ENCODE results near the gene TSPAN14. TPM values are rescaled to one million over a fixed set of nuclear protein-coding genes. Genes with fewer than 3 reads are reported as not detected.

The TSPAN14 gene
- total RNA-seq, 1 donor from 2014 or later = 57.4 TPM

- TF ChIP-seq CTCF (IDR thresholded peaks at IDR 0.05) = no peak
- Mint-ChIP-seq H3K4me1 (ENCODE audit: low read depth) (peaks cover 9% of the 10 kb centered on the region), H3K4me3 (ENCODE audit: unreplicated experiment) (no peak overlapping the region), H3K27me3 (ENCODE audit: low read depth) (peaks cover 16% of the 10 kb centered on the region), H3K9me3 (ENCODE audit: low read depth) (peaks cover 5% of the 10 kb centered on the region), H3K27ac (ENCODE audit: unreplicated experiment) (no peak overlapping the region), H3K36me3 (ENCODE audit: low read depth) (no peaks in the 10 kb centered on the region)
- DNase-seq (ENCODE audit: low spot score) = no peak
These were observed 125.2 kb downstream of the TSPAN14 start for GRCh38 chr10:80579181-80579763.

- peaks cover 9% of the 10 kb centered on the region for H3K4me1 Mint-ChIP-seq (ENCODE audit: low read depth)
- no peaks in the 10 kb centered on the region for H3K36me3 Mint-ChIP-seq (ENCODE audit: low read depth)
- H3K27ac Mint-ChIP-seq (ENCODE audit: unreplicated experiment) = no peak overlapping the region
- H3K27me3 Mint-ChIP-seq (ENCODE audit: low read depth) = peaks cover 19% of the 10 kb centered on the region
- peaks cover 5% of the 10 kb centered on the region for H3K9me3 Mint-ChIP-seq (ENCODE audit: low read depth)
- H3K4me3 Mint-ChIP-seq (ENCODE audit: unreplicated experiment) = no peak overlapping the region
- DNase-seq (ENCODE audit: low spot score) = no peak
- no peak for TF ChIP-seq CTCF (IDR thresholded peaks at IDR 0.05)
These were observed 125.9 kb downstream of the TSPAN14 start for GRCh38 chr10:80579849-80580637.

- Mint-ChIP-seq H3K36me3 (ENCODE audit: low read depth) (no peaks in the 10 kb centered on the region), H3K4me3 (ENCODE audit: unreplicated experiment) (no peak overlapping the region), H3K27ac (ENCODE audit: unreplicated experiment) (no peak overlapping the region), H3K4me1 (ENCODE audit: low read depth) (peaks cover 9% of the 10 kb centered on the region), H3K9me3 (ENCODE audit: low read depth) (peaks cover 5% of the 10 kb centered on the region), H3K27me3 (ENCODE audit: low read depth) (peaks cover 17% of the 10 kb centered on the region)
- no peak for TF ChIP-seq CTCF (IDR thresholded peaks at IDR 0.05)
- DNase-seq (ENCODE audit: low spot score) = no peak
These were observed 126.7 kb downstream of the TSPAN14 start for GRCh38 chr10:80580638-80581468.

- H3K27ac Mint-ChIP-seq (ENCODE audit: unreplicated experiment) = no peak overlapping the region
- H3K4me1 Mint-ChIP-seq (ENCODE audit: low read depth) = peaks cover 9% of the 10 kb centered on the region
- no peaks in the 10 kb centered on the region for H3K36me3 Mint-ChIP-seq (ENCODE audit: low read depth)
- H3K9me3 Mint-ChIP-seq (ENCODE audit: low read depth) = peaks cover 5% of the 10 kb centered on the region
- no peak for DNase-seq (ENCODE audit: low spot score)
- no peak for TF ChIP-seq CTCF (IDR thresholded peaks at IDR 0.05)
- no peak overlapping the region for H3K4me3 Mint-ChIP-seq (ENCODE audit: unreplicated experiment)
- peaks cover 16% of the 10 kb centered on the region for H3K27me3 Mint-ChIP-seq (ENCODE audit: low read depth)
These were observed 127.3 kb downstream of the TSPAN14 start for GRCh38 chr10:80581469-80581835.

GRCh38 chr10:80582286-80582960, 128.3 kb downstream of the TSPAN14 start:
- H3K4me3 Mint-ChIP-seq (ENCODE audit: unreplicated experiment) = no peak overlapping the region
- no peak for TF ChIP-seq CTCF (IDR thresholded peaks at IDR 0.05)

More at GRCh38 chr10:80582286-80582960, 128.3 kb downstream of the TSPAN14 start:
- Mint-ChIP-seq H3K4me1 (ENCODE audit: low read depth) (peaks cover 9% of the 10 kb centered on the region), H3K27ac (ENCODE audit: unreplicated experiment) (peak overlapping the region; percentile 72), H3K9me3 (ENCODE audit: low read depth) (no peaks in the 10 kb centered on the region), H3K27me3 (ENCODE audit: low read depth) (peaks cover 16% of the 10 kb centered on the region), H3K36me3 (ENCODE audit: low read depth) (no peaks in the 10 kb centered on the region)
- DNase-seq (ENCODE audit: low spot score) = no peak
